Uterus (tissue), 2 donors: ENCODE results near the gene RTP3.

Source experiments
- CTCF ChIP-seq, 4 experiments: fragments of 200-600 bp in 2 of 4; fragments of 450-650 bp in 2 of 4; sonication (generic) in 2 of 4; IDR thresholded peaks; one replicate each; pipeline ENCODE4 v1.5.1; 2016 to 2019; ENCODE audit warnings: antibody characterized with exemption in 4 of 4, mild to moderate bottlenecking in 2 of 4, moderate library complexity in 1 of 4
- POLR2A ChIP-seq, 2 donors: fragments of 450-650 bp; IDR thresholded peaks; one replicate each; pipeline ENCODE4 v1.6.1; 2016; ENCODE audit warnings: antibody characterized with exemption in 2 of 2, mild to moderate bottlenecking in 1 of 2, moderate library complexity in 1 of 2

- TF ChIP-seq CTCF (IDR thresholded peaks at IDR 0.05) = no peak
- no peak for TF ChIP-seq POLR2A (IDR thresholded peaks at IDR 0.05)
Observed at GRCh38 chr3:46481636-46482035, 16.1 kb upstream of the RTP3 start.
